A673 (cell line): ENCODE results near the gene ELAC1. TPM values are rescaled to one million over a fixed set of nuclear protein-coding genes. Genes with fewer than 3 reads are reported as not detected.

Experiments used
- BruUV-seq: library from RNA; stranded (reverse); fragments of 400-500 nt; replicated peaks from 2 replicates; lab custom pipeline; 2021; lab: Mats Ljungman, UMichigan
- CTCF ChIA-PET: fragments of 300-600 bp; sonication (Branson Sonifier 250); formaldehyde crosslinking; loops from one replicate; lab custom pipeline; 2022; ENCODE audit warnings: antibody characterized with exemption; lab: Charles Lee
- POLR2A ChIA-PET: fragments of 300-600 bp; sonication (Branson Sonifier 250); formaldehyde crosslinking; loops from one replicate; lab custom pipeline; 2022; ENCODE audit warnings: antibody characterized with exemption; ENCODE audit not compliant: low non-redundant PET; lab: Charles Lee
- DNase-seq: peaks from one replicate; pipeline ENCODE4 v3.0.0-alpha.2; 2015; ENCODE audit warnings: low spot score
- H3K27ac ChIP-seq: fragments of 200-600 bp; sonication (generic); 2 replicates; pipeline ENCODE4 v1.5.1; 2016; ENCODE audit warnings: mixed run types, low read depth, mild to moderate bottlenecking, mixed read lengths, antibody characterized with exemption, low read length; ENCODE audit not compliant: poor library complexity, severe bottlenecking
- H3K27me3 ChIP-seq: fragments of 200-600 bp; sonication (generic); replicated peaks from 2 replicates; pipeline ENCODE4 v1.6.1; 2017; ENCODE audit warnings: mixed run types, low read depth, mild to moderate bottlenecking, mixed read lengths, antibody characterized with exemption, low read length; ENCODE audit not compliant: insufficient read depth, poor library complexity
- H3K36me3 ChIP-seq: fragments of 200-600 bp; sonication (generic); 2 replicates; pipeline ENCODE4 v1.6.1; 2016; ENCODE audit warnings: mixed run types, mild to moderate bottlenecking, mixed read lengths, antibody characterized with exemption, low read length; ENCODE audit not compliant: insufficient read depth, poor library complexity, severe bottlenecking
- H3K4me1 ChIP-seq: fragments of 200-600 bp; sonication (generic); 2 replicates; pipeline ENCODE4 v1.6.1; 2017; ENCODE audit warnings: mixed run types, mild to moderate bottlenecking, mixed read lengths, antibody characterized with exemption, low read length; ENCODE audit not compliant: insufficient read depth, poor library complexity, severe bottlenecking
- H3K4me3 ChIP-seq: fragments of 200-600 bp; sonication (generic); 2 replicates; pipeline ENCODE4 v1.5.1; 2016; ENCODE audit warnings: low read depth, mixed run types, mild to moderate bottlenecking, mixed read lengths, low read length; ENCODE audit not compliant: poor library complexity, severe bottlenecking
- H3K9me3 ChIP-seq: fragments of 200-600 bp; sonication (generic); 2 replicates; pipeline ENCODE4 v1.6.1; 2016; ENCODE audit warnings: mixed run types, low read depth, mild to moderate bottlenecking, mixed read lengths, antibody characterized with exemption, low read length; ENCODE audit not compliant: poor library complexity, severe bottlenecking
- CTCF ChIP-seq: fragments of 300-800, 200-600 bp; sonication (generic); conservative IDR thresholded peaks from 2 replicates; pipeline ENCODE4 v1.5.1; 2017; ENCODE audit warnings: low read depth, mild to moderate bottlenecking, antibody characterized with exemption, low read length, moderate library complexity, mixed read lengths
- EZH2 ChIP-seq: fragments of 200-600 bp; sonication (generic); IDR thresholded peaks from 2 replicates; pipeline ENCODE4 v1.6.1; 2017; ENCODE audit warnings: borderline replicate concordance, low read depth, mild to moderate bottlenecking, mixed read lengths, antibody characterized with exemption, low read length; ENCODE audit not compliant: poor library complexity, severe bottlenecking
- intact Hi-C: fragments of 100-400 bp; cut with micrococcal nuclease; formaldehyde crosslinking; loops from one replicate; pipeline ENCODE4 v1.10.0; 2022; ENCODE audit not compliant: unreplicated experiment
- total RNA-seq: library from RNA; stranded (reverse); gene quantifications from 2 replicates; pipeline ENCODE4 v1.2.3, GENCODE V29; 2021

ELAC1 gene
- total RNA-seq, 1 experiment from 2014 or later: 8.7 TPM

GRCh38 chr18:51012441-51012840, 44.6 kb downstream of the ELAC1 start:
- H3K4me3 ChIP-seq: no peak overlapping the region
- BruUV-seq: no TSS peak
- H3K9me3 ChIP-seq: no peaks in the 10 kb centered on the region
- no peaks in the 10 kb centered on the region for H3K4me1 ChIP-seq
- no peak for DNase-seq
- H3K27me3 ChIP-seq: no peaks in the 10 kb centered on the region
- intact Hi-C loops: no loop called here
- CTCF ChIA-PET: no interaction called here
- H3K27ac ChIP-seq: no peak overlapping the region
- POLR2A ChIA-PET: no interaction called here
- H3K36me3 ChIP-seq: no peaks in the 10 kb centered on the region
- no peak for TF ChIP-seq CTCF
- TF ChIP-seq EZH2: no peak

- no TSS peak for BruUV-seq
- no peak overlapping the region for H3K4me3 ChIP-seq
- no peaks in the 10 kb centered on the region for H3K4me1 ChIP-seq
- POLR2A ChIA-PET: no interaction called here
- intact Hi-C loops: no loop called here
- no peaks in the 10 kb centered on the region for H3K36me3 ChIP-seq
- no peaks in the 10 kb centered on the region for H3K27me3 ChIP-seq
- no peak for TF ChIP-seq EZH2
- TF ChIP-seq CTCF: no peak
- H3K9me3 ChIP-seq: no peaks in the 10 kb centered on the region
- no peak overlapping the region for H3K27ac ChIP-seq
- no peak for DNase-seq
- CTCF ChIA-PET: no interaction called here
Measured at GRCh38 chr18:51013259-51013658, 45.4 kb downstream of the ELAC1 start.

GRCh38 chr18:51017140-51017879, 49.5 kb downstream of the ELAC1 start:
- POLR2A ChIA-PET: no interaction called here
- no TSS peak for BruUV-seq
- intact Hi-C loops: no loop called here

More at GRCh38 chr18:51017140-51017879, 49.5 kb downstream of the ELAC1 start:
- Histone ChIP-seq H3K27ac (no peak overlapping the region), H3K9me3 (no peaks in the 10 kb centered on the region), H3K4me3 (no peak overlapping the region), H3K4me1 (no peaks in the 10 kb centered on the region), H3K27me3 (no peaks in the 10 kb centered on the region), H3K36me3 (no peaks in the 10 kb centered on the region)
- no peak for DNase-seq
- CTCF ChIA-PET: no interaction called here
- TF ChIP-seq CTCF (no peak), EZH2 (no peak)
